NCI-H510A (cell line): Measurements from ENCODE around the gene GPR153.

ENCODE experiments used
- DNase-seq: peaks from one replicate; lab custom pipeline; 2025; lab: John Stamatoyannopoulos, UW

GPR153 gene

GRCh38 chr1:6248161-6248776 lies 12.6 kb downstream of the GPR153 start:
- no peak for DNase-seq

GRCh38 chr1:6247651-6248050 lies 13.2 kb downstream of the GPR153 start:
- no peak for DNase-seq

- peak; percentile 96 for DNase-seq
These were observed 14.1 kb downstream of the GPR153 start for GRCh38 chr1:6246497-6247467.

GRCh38 chr1:6245869-6246496 lies 14.9 kb downstream of the GPR153 start:
- DNase-seq: peak; percentile 94

GRCh38 chr1:6245086-6245868 lies 15.6 kb downstream of the GPR153 start:
- DNase-seq: peak; percentile 98

- DNase-seq: peak; percentile 81
These were observed 16.4 kb downstream of the GPR153 start for GRCh38 chr1:6244401-6245049.

GRCh38 chr1:6243993-6244392 lies 16.9 kb downstream of the GPR153 start, which contains the start of gene HES3:
TSS of gene HES3 (plus strand) at chr1:6244179. CDS start at chr1:6244366, 187 bp downstream.
- DNase-seq: no peak

- DNase-seq: no peak
These were observed 17.7 kb downstream of the GPR153 start for GRCh38 chr1:6243053-6243834.

- DNase-seq: peak; percentile 52
These were observed 18.8 kb downstream of the GPR153 start for GRCh38 chr1:6241887-6242740.

GRCh38 chr1:6241107-6241886 lies 19.6 kb downstream of the GPR153 start:
- no peak for DNase-seq

- DNase-seq: peak; percentile 64
These were observed 20.7 kb downstream of the GPR153 start for GRCh38 chr1:6239950-6240768.

- no peak for DNase-seq
These were observed 21.6 kb downstream of the GPR153 start for GRCh38 chr1:6239213-6239752.

- no peak for DNase-seq
These were observed 23.8 kb downstream of the GPR153 start for GRCh38 chr1:6237093-6237492.

- no peak for DNase-seq
These were observed 25.6 kb downstream of the GPR153 start for GRCh38 chr1:6235296-6235677.

GRCh38 chr1:6234502-6235295 lies 26.2 kb downstream of the GPR153 start:
- DNase-seq: no peak

- no peak for DNase-seq
These were observed 27.5 kb downstream of the GPR153 start for GRCh38 chr1:6233376-6233775.

- DNase-seq: no peak
These were observed 35.2 kb downstream of the GPR153 start for GRCh38 chr1:6225651-6226050.
